Endothelial cell of umbilical vein (primary cell): ENCODE results near the gene LAMC3. TPM values are rescaled to one million over a fixed set of nuclear protein-coding genes. Genes with fewer than 3 reads are reported as not detected.

Source experiments
- BruUV-seq: library from RNA; stranded (reverse); fragments of 400-500 nt; replicated peaks from 2 replicates; lab custom pipeline; 2021; lab: Mats Ljungman, UMichigan
- CTCF ChIA-PET: fragments of 300-600, 350-600 bp; sonication (Branson Sonifier 250); formaldehyde crosslinking; loops from one replicate; lab custom pipeline; 2021; ENCODE audit warnings: antibody characterized with exemption, inconsistent platforms; lab: Charles Lee
- POLR2A ChIA-PET: fragments of 300-600, 350-600 bp; sonication (Branson Sonifier 250); formaldehyde crosslinking; loops from one replicate; lab custom pipeline; 2021; ENCODE audit warnings: antibody characterized with exemption, inconsistent platforms; lab: Charles Lee
- DNase-seq: peaks from one replicate; pipeline ENCODE4 v3.0.0-alpha.2; 2011; ENCODE audit warnings: low read depth, low spot score
- FAIRE-seq: peaks from 2 replicates; lab custom pipeline; 2011; peaks lifted over from hg19 to GRCh38; lab: Jason Lieb, UNC
- H2AFZ ChIP-seq: 2 replicates; pipeline ENCODE4 v1.6.0; 2012; ENCODE audit warnings: low read depth, low read length, control low read depth, inconsistent platforms
- H3K27ac ChIP-seq: 2 replicates; pipeline ENCODE4 v1.5.1; 2011; ENCODE audit warnings: low read depth, mild to moderate bottlenecking, control low read depth, low read length, moderate library complexity; ENCODE audit not compliant: insufficient read depth
- H3K27me3 ChIP-seq, 2 experiments: 2 replicates each; pipeline versions ENCODE4 v1.6.0 to v1.6.1; 2011; ENCODE audit warnings: low read length in 2 of 2, mixed read lengths in 1 of 2; ENCODE audit not compliant: control insufficient read depth in 2 of 2, insufficient read depth in 2 of 2
- H3K36me3 ChIP-seq, 2 experiments: 2 replicates in 1 of 2; 3 replicates in 1 of 2; pipeline ENCODE4 v1.5.1; 2011; ENCODE audit warnings: low read length in 2 of 2, mild to moderate bottlenecking in 1 of 2, moderate library complexity in 1 of 2; ENCODE audit not compliant: control insufficient read depth in 2 of 2, insufficient read depth in 2 of 2; ENCODE audit errors: extremely low read depth in 1 of 2
- H3K4me1 ChIP-seq: 3 replicates; pipeline ENCODE4 v1.5.1; 2011; ENCODE audit warnings: mild to moderate bottlenecking, low read length; ENCODE audit not compliant: control insufficient read depth, insufficient read depth; ENCODE audit errors: extremely low read depth
- H3K4me2 ChIP-seq: 2 replicates; pipeline ENCODE4 v1.6.1; 2011; ENCODE audit warnings: low read length, control low read depth, mixed read lengths; ENCODE audit not compliant: insufficient read depth
- H3K4me3 ChIP-seq, 3 experiments: fragments of 200-600 bp in 1 of 3; sonication (generic), shearing (Covaris generic) in 1 of 3; replicated peaks in 1 of 3; 2 replicates each; pipeline ENCODE4 v1.5.1; 2011 to 2016; ENCODE audit warnings: control low read depth in 3 of 3, low read length in 3 of 3, mild to moderate bottlenecking in 2 of 3, inconsistent platforms in 1 of 3, low read depth in 1 of 3, moderate library complexity in 1 of 3; ENCODE audit not compliant: insufficient read depth in 1 of 3
- H3K79me2 ChIP-seq: 2 replicates; pipeline ENCODE4 v1.6.0; 2012; ENCODE audit warnings: low read length, inconsistent platforms; ENCODE audit not compliant: control insufficient read depth, insufficient read depth
- H3K9ac ChIP-seq: replicated peaks from 2 replicates; pipeline ENCODE3; 2011; ENCODE audit warnings: low read length, control low read depth; ENCODE audit not compliant: insufficient read depth; ENCODE audit errors: extremely low read depth
- H3K9me1 ChIP-seq: replicated peaks from 3 replicates; pipeline ENCODE4 v1.6.0; 2011; ENCODE audit warnings: mild to moderate bottlenecking, low read length; ENCODE audit not compliant: control insufficient read depth, insufficient read depth; ENCODE audit errors: extremely low read depth
- H3K9me3 ChIP-seq: replicated peaks from 2 replicates; pipeline ENCODE4 v1.5.1; 2012; ENCODE audit warnings: low read length, inconsistent platforms; ENCODE audit not compliant: control insufficient read depth, insufficient read depth
- H4K20me1 ChIP-seq: replicated peaks from 2 replicates; pipeline ENCODE3; 2011; ENCODE audit warnings: mild to moderate bottlenecking, low read length; ENCODE audit not compliant: control insufficient read depth, insufficient read depth; ENCODE audit errors: extremely low read depth
- EZH2 ChIP-seq: IDR thresholded peaks from 2 replicates; pipeline ENCODE4 v1.6.1; 2012; ENCODE audit warnings: borderline replicate concordance, low read depth, mild to moderate bottlenecking, moderate library complexity, low read length, inconsistent platforms; ENCODE audit not compliant: severe bottlenecking
- FOS ChIP-seq: IDR thresholded peaks from 2 replicates; pipeline ENCODE4 v1.6.1; 2011; ENCODE audit warnings: mild to moderate bottlenecking, low read length, moderate library complexity, borderline replicate concordance; ENCODE audit not compliant: insufficient read depth
- GATA2 ChIP-seq: IDR thresholded peaks from 2 replicates; pipeline ENCODE4 v1.7.0; 2011; ENCODE audit warnings: low read depth, mild to moderate bottlenecking, moderate library complexity, mixed read lengths, low read length; ENCODE audit not compliant: insufficient read length, insufficient read depth
- JUN ChIP-seq: IDR thresholded peaks from 2 replicates; pipeline ENCODE4 v1.6.1; 2011; ENCODE audit warnings: borderline replicate concordance, low read depth; ENCODE audit not compliant: insufficient read length, insufficient read depth
- MAX ChIP-seq: IDR thresholded peaks from 2 replicates; pipeline ENCODE4 v1.6.1; 2011; ENCODE audit not compliant: insufficient read depth, insufficient read length
- MYC ChIP-seq: IDR thresholded peaks from one replicate; pipeline ENCODE4 v1.6.1; 2011; ENCODE audit warnings: mild to moderate bottlenecking, low read depth, low read length
- POLR2A ChIP-seq: IDR thresholded peaks from 2 replicates; pipeline ENCODE4 v1.6.1; 2012; ENCODE audit warnings: low read depth, mild to moderate bottlenecking, control low read depth, low read length
- POLR2AphosphoS5 ChIP-seq: IDR thresholded peaks from 2 replicates; pipeline ENCODE4 v1.6.1; 2012; ENCODE audit warnings: low read depth, mild to moderate bottlenecking, control low read depth, low read length, moderate library complexity; ENCODE audit not compliant: insufficient read depth
- dilution Hi-C: fragments of 300-500 bp; cut with MboI; formaldehyde crosslinking; loops from one replicate; pipeline ENCODE4 v1.15.0; 2019; ENCODE audit warnings: low sequenced_read_pairs; ENCODE audit not compliant: extremely low pct_ligation_motif_present
- intact Hi-C: fragments of 100-400 bp; cut with micrococcal nuclease; formaldehyde crosslinking; loops from one replicate; pipeline ENCODE4 v1.10.0; 2022
- polyA plus RNA-seq, 4 experiments: library from polyadenylated mRNA; depleted of rRNA in 3 of 4; stranded (reverse) in 3 of 4; unstranded in 1 of 4; fragments of >200 nt; gene quantifications; 2 replicates each; pipeline versions ENCODE4 v1.2.1 to v1.2.3, GENCODE V29; 2011 to 2012; ENCODE audit warnings: missing spikeins in 1 of 4
- total RNA-seq: library from RNA; stranded (reverse); gene quantifications from 2 replicates; pipeline ENCODE4 v1.2.3, GENCODE V29; 2021
- TF ChIP-seq, protein P1 (sequence below), 2 donors: IDR thresholded peaks; 1 replicate in 1 of 2; 2 replicates in 1 of 2; pipeline ENCODE4 v1.5.1; 2011; ENCODE audit warnings: low read length in 2 of 2, mild to moderate bottlenecking in 2 of 2, moderate library complexity in 2 of 2, control low read depth in 1 of 2, inconsistent platforms in 1 of 2, low read depth in 1 of 2; ENCODE audit not compliant: insufficient read depth in 1 of 2; ENCODE audit errors: extremely low read depth in 1 of 2

Gene LAMC3
- total and polyA plus RNA-seq, 2 donors (not counting 3 experiments of a cell fraction or from before 2014, with no cell fraction given), result 0.18 to 0.38 TPM

DNA sequence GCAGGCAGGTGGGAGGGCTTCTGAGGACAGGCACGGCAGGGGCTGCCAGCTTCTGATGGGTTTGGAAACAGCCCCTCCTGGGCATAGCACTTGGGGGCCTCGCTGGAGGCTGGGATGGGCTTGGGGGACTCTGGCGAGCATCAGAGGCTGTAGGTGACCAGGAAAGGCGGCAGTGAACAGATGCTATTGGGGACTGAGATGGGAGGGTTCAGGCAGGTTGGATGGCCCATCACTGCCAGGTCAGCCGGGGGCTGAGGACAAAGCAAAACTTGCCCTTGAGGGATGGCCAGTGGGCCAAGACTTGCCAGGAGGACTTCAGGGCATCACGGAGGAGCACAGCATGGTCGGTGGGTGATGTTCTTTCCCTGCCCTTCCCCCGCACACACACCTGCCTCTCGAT is 94.0 kb downstream of the LAMC3 start:
- Histone ChIP-seq H3K27me3 (no peaks in the 10 kb centered on the region), H3K36me3 (no peaks in the 10 kb centered on the region), H3K9ac (no peak overlapping the region), H3K9me1 (no peaks in the 10 kb centered on the region), H3K27ac (no peak overlapping the region), H3K4me1 (peaks cover 2% of the 10 kb centered on the region), H3K4me3 (no peak overlapping the region), H3K4me2 (no peak overlapping the region), H3K9me3 (no peaks in the 10 kb centered on the region), H4K20me1 (no peaks in the 10 kb centered on the region), H3K79me2 (no peaks in the 10 kb centered on the region), H2AFZ (no peak overlapping the region)
- FAIRE-seq (no peak), DNase-seq (no peak)
- CTCF ChIA-PET, result no interaction called here
- intact Hi-C loops (no loop called here), dilution Hi-C loops (no loop called here)
- TF ChIP-seq EZH2 (no peak), MAX (no peak), POLR2A (no peak), FOS (no peak), JUN (no peak), GATA2 (no peak), MYC (no peak), POLR2AphosphoS5 (no peak)
- TF ChIP-seq, protein P1, sequence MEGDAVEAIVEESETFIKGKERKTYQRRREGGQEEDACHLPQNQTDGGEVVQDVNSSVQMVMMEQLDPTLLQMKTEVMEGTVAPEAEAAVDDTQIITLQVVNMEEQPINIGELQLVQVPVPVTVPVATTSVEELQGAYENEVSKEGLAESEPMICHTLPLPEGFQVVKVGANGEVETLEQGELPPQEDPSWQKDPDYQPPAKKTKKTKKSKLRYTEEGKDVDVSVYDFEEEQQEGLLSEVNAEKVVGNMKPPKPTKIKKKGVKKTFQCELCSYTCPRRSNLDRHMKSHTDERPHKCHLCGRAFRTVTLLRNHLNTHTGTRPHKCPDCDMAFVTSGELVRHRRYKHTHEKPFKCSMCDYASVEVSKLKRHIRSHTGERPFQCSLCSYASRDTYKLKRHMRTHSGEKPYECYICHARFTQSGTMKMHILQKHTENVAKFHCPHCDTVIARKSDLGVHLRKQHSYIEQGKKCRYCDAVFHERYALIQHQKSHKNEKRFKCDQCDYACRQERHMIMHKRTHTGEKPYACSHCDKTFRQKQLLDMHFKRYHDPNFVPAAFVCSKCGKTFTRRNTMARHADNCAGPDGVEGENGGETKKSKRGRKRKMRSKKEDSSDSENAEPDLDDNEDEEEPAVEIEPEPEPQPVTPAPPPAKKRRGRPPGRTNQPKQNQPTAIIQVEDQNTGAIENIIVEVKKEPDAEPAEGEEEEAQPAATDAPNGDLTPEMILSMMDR (IDR thresholded peaks at IDR 0.05; ENCODE audit: extremely low read depth in 1 of 2, insufficient read depth in 1 of 2, low read depth in 1 of 2, low read length in 2 of 2), result no peak
- BruUV-seq, result no TSS peak
- POLR2A ChIA-PET, result no interaction called here
